WTC11 (cell line): ENCODE measurements around the gene NKAIN4.

Experiments used
- ETV6 ChIP-seq: sonication (generic); formaldehyde crosslinking; IDR thresholded peaks from 2 replicates; pipeline ENCODE4 v1.8.1; 2022; ENCODE audit warnings: mild to moderate bottlenecking, missing genetic modification reagents
- HMGA2 ChIP-seq: fragments of 250-450 bp; sonication (Bioruptor Pico); IDR thresholded peaks from 2 replicates; pipeline ENCODE4 v1.4.0; 2021; ENCODE audit warnings: mild to moderate bottlenecking, moderate library complexity
- JUN ChIP-seq: sonication (generic); formaldehyde crosslinking; IDR thresholded peaks from 2 replicates; pipeline ENCODE4 v1.8.0; 2023; ENCODE audit warnings: mild to moderate bottlenecking, missing genetic modification reagents
- NR2C2 ChIP-seq: sonication (generic); formaldehyde crosslinking; IDR thresholded peaks from 2 replicates; pipeline ENCODE4 v1.8.0; 2022; ENCODE audit warnings: mild to moderate bottlenecking, missing genetic modification reagents
- SP1 ChIP-seq: sonication (generic); formaldehyde crosslinking; conservative IDR thresholded peaks from 2 replicates; pipeline ENCODE4 v1.8.1; 2022; ENCODE audit warnings: missing genetic modification reagents
- ZBTB21 ChIP-seq: sonication (generic); formaldehyde crosslinking; IDR thresholded peaks from 2 replicates; pipeline ENCODE4 v1.8.1; 2023; ENCODE audit warnings: mild to moderate bottlenecking, missing genetic modification reagents, borderline replicate concordance
- TF ChIP-seq, protein P1 (sequence below): fragments of 200-600 bp; IDR thresholded peaks from 2 replicates; pipeline ENCODE4 v1.8.0; 2022; ENCODE audit warnings: antibody characterized with exemption
- TF ChIP-seq, protein P2 (sequence below): sonication (generic); formaldehyde crosslinking; IDR thresholded peaks from 2 replicates; pipeline ENCODE4 v1.8.0; 2022; ENCODE audit warnings: missing genetic modification reagents
- TF ChIP-seq, protein P3 (sequence below): sonication (generic); formaldehyde crosslinking; IDR thresholded peaks from 2 replicates; pipeline ENCODE4 v1.8.0; 2022; ENCODE audit warnings: mild to moderate bottlenecking, missing genetic modification reagents
- TF ChIP-seq, protein P4 (sequence below): sonication (generic); formaldehyde crosslinking; IDR thresholded peaks from 2 replicates; pipeline ENCODE4 v1.8.0; 2023; ENCODE audit warnings: mild to moderate bottlenecking, missing genetic modification reagents
- TF ChIP-seq, protein P5 (sequence below): sonication (generic); formaldehyde crosslinking; IDR thresholded peaks from 2 replicates; pipeline ENCODE4 v1.8.1; 2022; ENCODE audit warnings: low read depth, mild to moderate bottlenecking, moderate library complexity, missing genetic modification reagents, borderline replicate concordance
- TF ChIP-seq, protein P6 (sequence below): sonication (generic); formaldehyde crosslinking; IDR thresholded peaks from 2 replicates; pipeline ENCODE4 v1.8.0; 2022; ENCODE audit warnings: mild to moderate bottlenecking, missing genetic modification reagents
- TF ChIP-seq, protein P7 (sequence below): sonication (generic); formaldehyde crosslinking; IDR thresholded peaks from 2 replicates; pipeline ENCODE4 v1.8.1; 2023; ENCODE audit warnings: mild to moderate bottlenecking, missing genetic modification reagents, moderate library complexity
- TF ChIP-seq, protein P8 (sequence below): sonication (generic); formaldehyde crosslinking; conservative IDR thresholded peaks from 2 replicates; pipeline ENCODE4 v1.8.1; 2022; ENCODE audit warnings: mild to moderate bottlenecking, missing genetic modification reagents

DNA sequence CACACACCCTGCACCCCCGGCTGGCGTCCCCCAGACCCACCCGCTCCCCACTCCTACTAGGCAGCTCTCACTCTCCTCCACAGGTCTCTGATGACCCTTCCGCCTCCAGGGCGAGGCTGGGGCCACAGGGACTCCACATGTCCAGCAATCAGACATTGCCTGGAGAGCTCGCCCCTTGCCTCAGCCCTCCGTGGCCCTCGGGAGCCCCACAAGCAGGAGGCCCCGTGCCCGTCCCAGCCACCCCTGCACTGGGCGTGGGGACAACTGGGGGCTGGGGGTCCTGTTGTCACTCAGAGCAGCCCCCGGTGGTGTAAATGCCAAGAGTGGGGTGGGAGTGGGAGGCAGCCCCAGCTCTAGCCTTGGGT lies 40.3 kb upstream of the NKAIN4 start:
- TF ChIP-seq, protein P1, sequence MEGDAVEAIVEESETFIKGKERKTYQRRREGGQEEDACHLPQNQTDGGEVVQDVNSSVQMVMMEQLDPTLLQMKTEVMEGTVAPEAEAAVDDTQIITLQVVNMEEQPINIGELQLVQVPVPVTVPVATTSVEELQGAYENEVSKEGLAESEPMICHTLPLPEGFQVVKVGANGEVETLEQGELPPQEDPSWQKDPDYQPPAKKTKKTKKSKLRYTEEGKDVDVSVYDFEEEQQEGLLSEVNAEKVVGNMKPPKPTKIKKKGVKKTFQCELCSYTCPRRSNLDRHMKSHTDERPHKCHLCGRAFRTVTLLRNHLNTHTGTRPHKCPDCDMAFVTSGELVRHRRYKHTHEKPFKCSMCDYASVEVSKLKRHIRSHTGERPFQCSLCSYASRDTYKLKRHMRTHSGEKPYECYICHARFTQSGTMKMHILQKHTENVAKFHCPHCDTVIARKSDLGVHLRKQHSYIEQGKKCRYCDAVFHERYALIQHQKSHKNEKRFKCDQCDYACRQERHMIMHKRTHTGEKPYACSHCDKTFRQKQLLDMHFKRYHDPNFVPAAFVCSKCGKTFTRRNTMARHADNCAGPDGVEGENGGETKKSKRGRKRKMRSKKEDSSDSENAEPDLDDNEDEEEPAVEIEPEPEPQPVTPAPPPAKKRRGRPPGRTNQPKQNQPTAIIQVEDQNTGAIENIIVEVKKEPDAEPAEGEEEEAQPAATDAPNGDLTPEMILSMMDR: no peak
- TF ChIP-seq, protein P2, sequence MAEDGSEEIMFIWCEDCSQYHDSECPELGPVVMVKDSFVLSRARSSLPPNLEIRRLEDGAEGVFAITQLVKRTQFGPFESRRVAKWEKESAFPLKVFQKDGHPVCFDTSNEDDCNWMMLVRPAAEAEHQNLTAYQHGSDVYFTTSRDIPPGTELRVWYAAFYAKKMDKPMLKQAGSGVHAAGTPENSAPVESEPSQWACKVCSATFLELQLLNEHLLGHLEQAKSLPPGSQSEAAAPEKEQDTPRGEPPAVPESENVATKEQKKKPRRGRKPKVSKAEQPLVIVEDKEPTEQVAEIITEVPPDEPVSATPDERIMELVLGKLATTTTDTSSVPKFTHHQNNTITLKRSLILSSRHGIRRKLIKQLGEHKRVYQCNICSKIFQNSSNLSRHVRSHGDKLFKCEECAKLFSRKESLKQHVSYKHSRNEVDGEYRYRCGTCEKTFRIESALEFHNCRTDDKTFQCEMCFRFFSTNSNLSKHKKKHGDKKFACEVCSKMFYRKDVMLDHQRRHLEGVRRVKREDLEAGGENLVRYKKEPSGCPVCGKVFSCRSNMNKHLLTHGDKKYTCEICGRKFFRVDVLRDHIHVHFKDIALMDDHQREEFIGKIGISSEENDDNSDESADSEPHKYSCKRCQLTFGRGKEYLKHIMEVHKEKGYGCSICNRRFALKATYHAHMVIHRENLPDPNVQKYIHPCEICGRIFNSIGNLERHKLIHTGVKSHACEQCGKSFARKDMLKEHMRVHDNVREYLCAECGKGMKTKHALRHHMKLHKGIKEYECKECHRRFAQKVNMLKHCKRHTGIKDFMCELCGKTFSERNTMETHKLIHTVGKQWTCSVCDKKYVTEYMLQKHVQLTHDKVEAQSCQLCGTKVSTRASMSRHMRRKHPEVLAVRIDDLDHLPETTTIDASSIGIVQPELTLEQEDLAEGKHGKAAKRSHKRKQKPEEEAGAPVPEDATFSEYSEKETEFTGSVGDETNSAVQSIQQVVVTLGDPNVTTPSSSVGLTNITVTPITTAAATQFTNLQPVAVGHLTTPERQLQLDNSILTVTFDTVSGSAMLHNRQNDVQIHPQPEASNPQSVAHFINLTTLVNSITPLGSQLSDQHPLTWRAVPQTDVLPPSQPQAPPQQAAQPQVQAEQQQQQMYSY (CRISPR knock-in tag): no peak
- TF ChIP-seq, protein P3, sequence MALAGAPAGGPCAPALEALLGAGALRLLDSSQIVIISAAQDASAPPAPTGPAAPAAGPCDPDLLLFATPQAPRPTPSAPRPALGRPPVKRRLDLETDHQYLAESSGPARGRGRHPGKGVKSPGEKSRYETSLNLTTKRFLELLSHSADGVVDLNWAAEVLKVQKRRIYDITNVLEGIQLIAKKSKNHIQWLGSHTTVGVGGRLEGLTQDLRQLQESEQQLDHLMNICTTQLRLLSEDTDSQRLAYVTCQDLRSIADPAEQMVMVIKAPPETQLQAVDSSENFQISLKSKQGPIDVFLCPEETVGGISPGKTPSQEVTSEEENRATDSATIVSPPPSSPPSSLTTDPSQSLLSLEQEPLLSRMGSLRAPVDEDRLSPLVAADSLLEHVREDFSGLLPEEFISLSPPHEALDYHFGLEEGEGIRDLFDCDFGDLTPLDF (CRISPR knock-in tag): no peak
- TF ChIP-seq ZBTB21 (CRISPR knock-in tag) (no peak), SP1 (CRISPR knock-in tag) (no peak), NR2C2 (CRISPR knock-in tag) (no peak), ETV6 (CRISPR knock-in tag) (no peak), HMGA2 (no peak), JUN (CRISPR knock-in tag) (no peak)
- TF ChIP-seq, protein P4, sequence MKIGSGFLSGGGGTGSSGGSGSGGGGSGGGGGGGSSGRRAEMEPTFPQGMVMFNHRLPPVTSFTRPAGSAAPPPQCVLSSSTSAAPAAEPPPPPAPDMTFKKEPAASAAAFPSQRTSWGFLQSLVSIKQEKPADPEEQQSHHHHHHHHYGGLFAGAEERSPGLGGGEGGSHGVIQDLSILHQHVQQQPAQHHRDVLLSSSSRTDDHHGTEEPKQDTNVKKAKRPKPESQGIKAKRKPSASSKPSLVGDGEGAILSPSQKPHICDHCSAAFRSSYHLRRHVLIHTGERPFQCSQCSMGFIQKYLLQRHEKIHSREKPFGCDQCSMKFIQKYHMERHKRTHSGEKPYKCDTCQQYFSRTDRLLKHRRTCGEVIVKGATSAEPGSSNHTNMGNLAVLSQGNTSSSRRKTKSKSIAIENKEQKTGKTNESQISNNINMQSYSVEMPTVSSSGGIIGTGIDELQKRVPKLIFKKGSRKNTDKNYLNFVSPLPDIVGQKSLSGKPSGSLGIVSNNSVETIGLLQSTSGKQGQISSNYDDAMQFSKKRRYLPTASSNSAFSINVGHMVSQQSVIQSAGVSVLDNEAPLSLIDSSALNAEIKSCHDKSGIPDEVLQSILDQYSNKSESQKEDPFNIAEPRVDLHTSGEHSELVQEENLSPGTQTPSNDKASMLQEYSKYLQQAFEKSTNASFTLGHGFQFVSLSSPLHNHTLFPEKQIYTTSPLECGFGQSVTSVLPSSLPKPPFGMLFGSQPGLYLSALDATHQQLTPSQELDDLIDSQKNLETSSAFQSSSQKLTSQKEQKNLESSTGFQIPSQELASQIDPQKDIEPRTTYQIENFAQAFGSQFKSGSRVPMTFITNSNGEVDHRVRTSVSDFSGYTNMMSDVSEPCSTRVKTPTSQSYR: no peak
- TF ChIP-seq, protein P5, sequence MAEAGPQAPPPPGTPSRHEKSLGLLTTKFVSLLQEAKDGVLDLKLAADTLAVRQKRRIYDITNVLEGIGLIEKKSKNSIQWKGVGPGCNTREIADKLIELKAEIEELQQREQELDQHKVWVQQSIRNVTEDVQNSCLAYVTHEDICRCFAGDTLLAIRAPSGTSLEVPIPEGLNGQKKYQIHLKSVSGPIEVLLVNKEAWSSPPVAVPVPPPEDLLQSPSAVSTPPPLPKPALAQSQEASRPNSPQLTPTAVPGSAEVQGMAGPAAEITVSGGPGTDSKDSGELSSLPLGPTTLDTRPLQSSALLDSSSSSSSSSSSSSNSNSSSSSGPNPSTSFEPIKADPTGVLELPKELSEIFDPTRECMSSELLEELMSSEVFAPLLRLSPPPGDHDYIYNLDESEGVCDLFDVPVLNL (CRISPR knock-in tag): no peak
- TF ChIP-seq, protein P6, sequence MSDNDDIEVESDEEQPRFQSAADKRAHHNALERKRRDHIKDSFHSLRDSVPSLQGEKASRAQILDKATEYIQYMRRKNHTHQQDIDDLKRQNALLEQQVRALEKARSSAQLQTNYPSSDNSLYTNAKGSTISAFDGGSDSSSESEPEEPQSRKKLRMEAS: no peak
- TF ChIP-seq, protein P7, sequence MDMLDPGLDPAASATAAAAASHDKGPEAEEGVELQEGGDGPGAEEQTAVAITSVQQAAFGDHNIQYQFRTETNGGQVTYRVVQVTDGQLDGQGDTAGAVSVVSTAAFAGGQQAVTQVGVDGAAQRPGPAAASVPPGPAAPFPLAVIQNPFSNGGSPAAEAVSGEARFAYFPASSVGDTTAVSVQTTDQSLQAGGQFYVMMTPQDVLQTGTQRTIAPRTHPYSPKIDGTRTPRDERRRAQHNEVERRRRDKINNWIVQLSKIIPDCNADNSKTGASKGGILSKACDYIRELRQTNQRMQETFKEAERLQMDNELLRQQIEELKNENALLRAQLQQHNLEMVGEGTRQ (CRISPR knock-in tag): no peak
- TF ChIP-seq, protein P8, sequence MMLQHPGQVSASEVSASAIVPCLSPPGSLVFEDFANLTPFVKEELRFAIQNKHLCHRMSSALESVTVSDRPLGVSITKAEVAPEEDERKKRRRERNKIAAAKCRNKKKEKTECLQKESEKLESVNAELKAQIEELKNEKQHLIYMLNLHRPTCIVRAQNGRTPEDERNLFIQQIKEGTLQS (CRISPR knock-in tag): no peak
